ENCODE results near the gene COPB1.

The COPB1 gene

DNA sequence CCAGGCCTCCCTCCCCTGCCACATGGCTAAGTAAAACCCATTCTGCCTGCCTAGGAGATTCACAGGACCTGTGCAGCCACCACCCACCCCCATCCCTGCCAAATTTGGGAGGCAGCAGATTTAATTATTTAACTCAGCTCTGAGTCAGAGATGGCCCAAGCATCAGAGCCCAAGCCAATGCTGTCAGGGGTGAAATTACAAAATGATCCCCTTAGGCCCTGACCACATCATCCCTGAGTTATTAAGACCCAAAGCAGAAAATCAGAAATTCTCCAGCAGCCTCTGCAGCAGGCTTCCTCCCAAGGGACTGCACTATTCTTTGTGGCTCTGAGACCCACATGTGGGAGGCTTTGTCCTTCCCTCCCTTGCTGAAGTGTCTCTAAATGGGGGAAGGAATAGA is 87.8 kb downstream of the COPB1 start:
- Histone ChIP-seq H3K9me3 (ENCODE audit: severe bottlenecking) (no peaks in the 10 kb centered on the region), H3K4me3 (ENCODE audit: low read depth, low read length) (no peak overlapping the region), H3K36me3 (no peaks in the 10 kb centered on the region), H3K27me3 (ENCODE audit: insufficient read depth, low read depth, severe bottlenecking) (no peaks in the 10 kb centered on the region), H3K27ac (no peak overlapping the region)
- DNase-seq: no peak
- TF ChIP-seq, protein P1, sequence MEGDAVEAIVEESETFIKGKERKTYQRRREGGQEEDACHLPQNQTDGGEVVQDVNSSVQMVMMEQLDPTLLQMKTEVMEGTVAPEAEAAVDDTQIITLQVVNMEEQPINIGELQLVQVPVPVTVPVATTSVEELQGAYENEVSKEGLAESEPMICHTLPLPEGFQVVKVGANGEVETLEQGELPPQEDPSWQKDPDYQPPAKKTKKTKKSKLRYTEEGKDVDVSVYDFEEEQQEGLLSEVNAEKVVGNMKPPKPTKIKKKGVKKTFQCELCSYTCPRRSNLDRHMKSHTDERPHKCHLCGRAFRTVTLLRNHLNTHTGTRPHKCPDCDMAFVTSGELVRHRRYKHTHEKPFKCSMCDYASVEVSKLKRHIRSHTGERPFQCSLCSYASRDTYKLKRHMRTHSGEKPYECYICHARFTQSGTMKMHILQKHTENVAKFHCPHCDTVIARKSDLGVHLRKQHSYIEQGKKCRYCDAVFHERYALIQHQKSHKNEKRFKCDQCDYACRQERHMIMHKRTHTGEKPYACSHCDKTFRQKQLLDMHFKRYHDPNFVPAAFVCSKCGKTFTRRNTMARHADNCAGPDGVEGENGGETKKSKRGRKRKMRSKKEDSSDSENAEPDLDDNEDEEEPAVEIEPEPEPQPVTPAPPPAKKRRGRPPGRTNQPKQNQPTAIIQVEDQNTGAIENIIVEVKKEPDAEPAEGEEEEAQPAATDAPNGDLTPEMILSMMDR (IDR thresholded peaks at IDR 0.05; ENCODE audit: low read depth, low read length): no peak

DNA sequence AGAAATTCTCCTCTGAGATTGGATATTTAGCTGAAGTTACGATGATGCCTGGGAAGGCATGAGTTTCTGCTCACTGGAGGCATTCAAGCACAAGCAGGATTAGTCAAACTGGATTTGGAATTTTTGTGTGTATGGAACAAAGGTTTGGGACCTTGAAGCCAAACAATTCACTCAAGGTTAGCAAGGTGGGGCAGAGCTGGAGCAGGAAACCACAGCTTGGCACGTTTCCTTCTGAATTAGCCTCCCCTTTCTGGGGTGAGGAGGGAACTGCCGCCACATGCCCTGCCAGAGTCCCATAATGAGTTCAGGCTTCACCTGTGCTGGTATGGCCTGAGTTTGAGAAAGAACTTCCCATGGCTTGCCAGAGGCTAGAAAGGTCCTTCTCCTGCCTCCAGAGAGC is 89.7 kb downstream of the COPB1 start:
- Histone ChIP-seq H3K36me3 (no peaks in the 10 kb centered on the region), H3K27me3 (ENCODE audit: insufficient read depth, low read depth, severe bottlenecking) (no peaks in the 10 kb centered on the region), H3K27ac (no peak overlapping the region), H3K4me3 (ENCODE audit: low read depth, low read length) (no peak overlapping the region), H3K9me3 (ENCODE audit: severe bottlenecking) (no peaks in the 10 kb centered on the region)
- TF ChIP-seq, protein P1 (IDR thresholded peaks at IDR 0.05; ENCODE audit: low read depth, low read length): no peak
- DNase-seq: no peak

DNA sequence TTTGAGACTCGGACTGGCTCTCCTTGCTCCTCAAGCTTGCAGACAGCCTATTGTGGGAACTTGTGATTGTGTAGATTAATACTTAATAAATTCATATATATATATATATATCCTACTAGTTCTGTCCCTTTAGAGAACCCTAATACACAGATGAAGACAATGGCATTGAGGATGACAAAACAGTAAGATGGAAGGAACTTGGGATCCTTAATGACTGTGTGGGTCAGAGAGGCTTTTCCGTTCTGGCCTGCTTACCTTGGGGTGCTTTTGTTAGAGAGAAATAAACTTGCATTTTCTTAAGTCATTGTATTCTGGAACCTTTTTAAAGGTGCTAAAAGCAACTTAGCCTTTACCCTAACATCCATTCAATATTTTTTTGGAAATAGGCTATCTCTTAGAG is 91.0 kb downstream of the COPB1 start:
- no peaks in the 10 kb centered on the region for H3K36me3 ChIP-seq
- H3K27ac ChIP-seq: no peak overlapping the region
- no peaks in the 10 kb centered on the region for H3K9me3 ChIP-seq (ENCODE audit: severe bottlenecking)
- TF ChIP-seq, protein P1 (IDR thresholded peaks at IDR 0.05; ENCODE audit: low read depth, low read length): no peak
- H3K4me3 ChIP-seq (ENCODE audit: low read depth, low read length): no peak overlapping the region
- no peaks in the 10 kb centered on the region for H3K27me3 ChIP-seq (ENCODE audit: insufficient read depth, low read depth, severe bottlenecking)
- no peak for DNase-seq

Data from WERI-Rb-1 (cell line).